ENCODE measurements around the gene CHGA. TPM values are rescaled to one million over a fixed set of nuclear protein-coding genes. Genes with fewer than 3 reads are reported as not detected.

The CHGA gene
- total RNA-seq, 1 donor from 2014 or later = not detected

GRCh38 chr14:92942976-92943710 is 20.2 kb downstream of the CHGA start:
- DNase-seq (ENCODE audit: low read depth, low spot score) = no peak

DNA sequence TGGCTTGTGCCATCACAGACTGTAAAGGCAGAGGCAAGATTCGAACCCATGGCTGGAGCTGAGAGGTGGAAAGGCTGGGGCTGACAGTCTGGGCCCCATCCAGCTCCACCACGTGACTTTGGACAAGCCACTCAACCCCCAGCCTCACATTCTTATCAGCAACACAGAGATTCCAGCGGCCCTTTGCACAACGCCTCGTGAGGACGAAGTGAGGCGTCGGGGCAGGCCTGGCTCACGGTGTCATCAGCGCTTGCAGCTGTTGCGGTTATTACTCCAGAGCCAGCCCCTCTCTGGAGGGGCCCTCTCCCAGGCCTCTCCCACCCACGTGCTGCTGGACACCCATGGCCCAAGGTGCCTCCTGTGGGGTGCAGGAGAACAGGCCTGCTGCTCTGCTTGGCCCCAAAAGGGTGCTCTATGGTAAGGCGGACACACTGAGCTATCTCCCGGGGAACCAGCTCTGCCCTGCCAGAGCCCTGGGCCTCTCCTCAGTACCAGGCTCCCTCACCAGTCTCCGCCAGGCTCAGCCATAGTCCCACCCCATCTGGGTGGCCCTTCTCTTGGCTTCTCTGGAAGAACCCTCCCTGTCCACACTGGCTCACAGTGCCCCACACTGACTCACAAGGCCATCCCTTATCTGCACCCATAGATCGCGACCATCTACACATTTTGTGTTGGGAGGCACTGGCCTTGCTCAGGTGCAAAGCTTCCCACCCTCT is 21.1 kb downstream of the CHGA start:
- DNase-seq (ENCODE audit: low read depth, low spot score) = no peak

DNA sequence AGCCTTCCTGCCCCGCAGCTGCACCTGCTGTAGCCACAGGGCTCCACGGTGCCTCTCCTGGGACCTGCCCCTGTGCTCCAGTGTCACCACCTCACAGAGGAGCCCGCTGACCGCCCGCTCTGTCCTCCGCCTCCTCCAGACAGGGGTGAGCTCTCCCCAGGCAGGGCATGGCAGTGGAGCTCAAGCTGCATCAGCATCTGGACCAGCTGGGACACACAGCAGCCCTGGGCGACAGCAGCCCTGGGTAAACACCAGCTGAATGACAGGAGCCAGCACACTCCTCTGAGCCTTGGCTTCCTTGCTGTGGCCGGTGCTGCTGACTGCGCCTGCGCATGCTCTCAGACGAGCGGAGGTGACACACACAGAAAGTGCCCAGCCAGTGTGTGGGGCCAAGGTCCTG is 22.0 kb downstream of the CHGA start:
- DNase-seq (ENCODE audit: low read depth, low spot score) = no peak

- no peak for DNase-seq (ENCODE audit: low read depth, low spot score)
Measured at GRCh38 chr14:92945544-92945943, 22.6 kb downstream of the CHGA start.

DNA sequence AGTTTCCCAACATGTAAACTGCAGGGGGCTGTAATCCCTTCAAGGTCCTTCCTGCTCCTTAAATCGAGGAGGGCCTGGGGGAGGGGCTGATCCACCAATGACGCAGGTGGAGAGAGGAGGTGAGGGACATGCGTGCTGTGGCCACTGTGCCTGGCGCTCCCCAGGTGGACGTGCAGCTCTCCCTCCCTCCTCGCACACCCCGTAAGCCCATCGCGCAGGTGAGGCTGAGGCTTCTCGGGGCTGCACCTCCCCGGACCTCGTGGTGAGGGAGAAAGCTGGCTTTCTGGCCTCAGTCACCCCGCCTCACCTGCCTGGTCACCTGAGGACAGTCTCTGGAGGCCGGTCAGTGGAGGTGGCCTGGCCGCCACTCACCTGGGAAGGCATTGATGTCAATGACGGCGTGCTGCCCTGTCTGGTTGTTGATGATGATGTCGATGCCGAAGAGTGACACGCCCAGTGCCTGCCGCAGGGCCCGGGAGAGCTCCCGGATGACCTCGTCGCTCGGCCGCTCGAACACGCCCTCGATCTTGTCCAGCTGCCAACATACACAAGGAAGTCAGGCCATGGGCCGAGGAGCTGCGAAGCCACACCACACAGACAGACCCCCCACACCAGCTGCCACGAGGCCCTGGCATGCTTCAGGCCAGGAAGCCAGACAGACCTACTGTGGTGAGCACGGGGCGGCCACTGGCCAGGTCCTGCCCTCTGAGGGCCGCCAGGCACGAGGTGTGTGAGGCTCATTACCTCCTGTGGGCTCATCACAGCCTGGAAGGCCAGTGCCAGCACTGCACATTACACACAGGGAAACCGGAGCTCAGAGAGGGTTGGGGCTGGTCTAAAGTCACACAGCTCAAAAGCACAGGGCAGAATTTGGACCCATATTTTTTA is 23.3 kb downstream of the CHGA start:
- DNase-seq (ENCODE audit: low read depth, low spot score) = peak; percentile 33

DNA sequence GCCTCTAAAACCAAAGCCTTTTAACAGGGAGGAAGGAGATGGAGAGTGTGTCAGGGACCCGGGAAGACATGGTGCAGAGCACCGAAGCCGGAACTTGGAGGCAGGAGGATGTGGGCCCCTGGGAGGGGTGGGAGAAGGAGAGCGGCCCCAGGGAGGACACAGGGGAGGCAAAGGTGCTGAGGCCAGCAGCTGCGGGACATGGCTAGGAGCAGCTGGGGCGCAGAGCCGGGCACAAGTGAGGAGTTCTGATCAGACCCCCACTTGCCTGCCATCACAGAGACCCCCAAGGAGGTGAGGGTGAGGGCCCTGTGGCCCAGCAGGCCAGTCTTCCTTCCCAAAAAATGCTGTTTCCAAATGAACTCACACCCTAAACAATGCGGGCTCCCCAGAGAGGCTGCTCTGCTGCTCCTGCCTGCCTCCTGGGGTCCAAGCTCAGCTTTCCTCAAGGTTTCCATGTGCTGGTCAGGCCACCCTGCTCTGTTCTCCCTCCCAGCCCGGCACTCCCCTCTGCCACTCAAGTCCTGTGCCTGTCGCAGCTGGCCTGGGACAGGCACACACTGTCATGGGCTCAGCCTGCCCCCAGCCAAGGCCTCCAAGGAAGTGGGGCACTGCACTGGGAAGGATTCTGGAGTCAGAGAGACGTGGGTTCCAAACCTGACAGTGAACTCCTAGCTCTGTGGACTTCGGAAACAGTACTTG is 24.0 kb downstream of the CHGA start:
- no peak for DNase-seq (ENCODE audit: low read depth, low spot score)

DNA sequence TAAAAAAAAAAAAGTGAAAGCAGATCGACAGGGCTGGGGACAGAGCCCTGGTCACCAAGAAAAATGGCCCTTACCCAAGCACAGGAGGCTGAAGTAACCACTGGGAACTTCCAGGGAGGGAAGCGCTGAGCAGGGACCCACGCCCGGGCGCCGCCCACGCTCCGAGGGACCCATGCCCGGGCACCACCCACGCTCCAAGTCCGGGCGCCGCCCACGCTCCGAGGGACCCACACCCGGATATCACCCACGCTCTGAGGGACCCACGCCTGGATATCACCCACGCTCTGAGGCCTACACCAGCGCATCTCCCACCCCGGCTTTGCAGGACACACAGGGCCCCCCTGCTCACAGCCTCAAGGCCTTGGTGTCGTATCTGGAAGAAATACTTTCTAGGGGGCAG is 25.7 kb downstream of the CHGA start:
- DNase-seq (ENCODE audit: low read depth, low spot score) = no peak

DNA sequence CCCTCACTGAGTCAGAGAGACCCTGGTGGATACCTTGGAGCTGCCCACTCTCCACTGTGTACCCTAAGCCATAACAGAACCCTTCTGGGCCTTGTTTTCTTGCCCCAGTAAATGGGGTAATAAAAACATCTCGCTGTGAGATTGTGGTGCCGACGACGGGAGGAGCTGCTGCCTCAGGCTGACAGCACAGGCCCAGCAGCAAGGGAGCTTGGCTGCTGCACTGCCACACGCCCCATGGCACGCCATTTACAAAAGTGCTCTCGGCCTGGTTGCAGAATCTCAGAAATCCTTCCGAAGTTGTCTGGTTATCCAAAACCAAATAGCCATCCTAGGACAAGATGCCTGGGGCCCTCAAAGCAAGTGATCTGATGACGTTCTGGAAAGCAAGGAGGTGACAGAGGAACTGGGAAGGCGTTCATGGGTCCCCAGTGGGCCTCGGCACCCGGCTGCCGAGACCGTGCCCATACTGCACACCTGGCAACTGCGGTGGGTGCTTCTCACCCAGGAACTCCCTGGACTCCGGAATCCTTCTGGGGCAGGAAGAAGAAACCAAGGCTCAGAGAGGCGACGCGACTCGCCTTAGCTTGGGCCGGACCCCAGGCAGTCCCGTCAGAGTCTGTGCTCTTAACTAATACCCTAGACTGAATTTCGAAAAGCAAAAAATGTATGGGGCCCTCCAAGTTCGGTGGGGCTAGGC is 26.7 kb downstream of the CHGA start:
- no peak for DNase-seq (ENCODE audit: low read depth, low spot score)

DNA sequence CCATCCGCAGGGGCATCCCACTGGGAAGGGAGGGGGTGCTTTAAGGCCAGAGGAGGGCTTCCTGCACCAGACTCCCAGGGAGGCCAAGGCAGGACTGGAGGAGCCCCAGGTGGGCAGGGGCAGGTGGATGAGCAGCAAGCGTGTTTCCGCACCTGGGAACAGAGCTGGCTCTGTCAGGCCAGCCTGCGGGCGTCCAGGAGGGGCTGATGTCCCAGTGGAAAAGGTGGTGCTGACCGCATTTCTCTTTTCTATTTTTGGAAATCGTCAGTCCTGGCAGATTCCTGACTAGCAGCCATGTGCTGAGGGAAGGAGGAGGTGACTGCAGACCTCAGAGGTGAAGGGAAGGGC is 27.2 kb downstream of the CHGA start:
- no peak for DNase-seq (ENCODE audit: low read depth, low spot score)

GRCh38 chr14:92950773-92951172 is 27.8 kb downstream of the CHGA start:
- no peak for DNase-seq (ENCODE audit: low read depth, low spot score)

- no peak for DNase-seq (ENCODE audit: low read depth, low spot score)
Measured at GRCh38 chr14:92951261-92951660, 28.3 kb downstream of the CHGA start.

DNA sequence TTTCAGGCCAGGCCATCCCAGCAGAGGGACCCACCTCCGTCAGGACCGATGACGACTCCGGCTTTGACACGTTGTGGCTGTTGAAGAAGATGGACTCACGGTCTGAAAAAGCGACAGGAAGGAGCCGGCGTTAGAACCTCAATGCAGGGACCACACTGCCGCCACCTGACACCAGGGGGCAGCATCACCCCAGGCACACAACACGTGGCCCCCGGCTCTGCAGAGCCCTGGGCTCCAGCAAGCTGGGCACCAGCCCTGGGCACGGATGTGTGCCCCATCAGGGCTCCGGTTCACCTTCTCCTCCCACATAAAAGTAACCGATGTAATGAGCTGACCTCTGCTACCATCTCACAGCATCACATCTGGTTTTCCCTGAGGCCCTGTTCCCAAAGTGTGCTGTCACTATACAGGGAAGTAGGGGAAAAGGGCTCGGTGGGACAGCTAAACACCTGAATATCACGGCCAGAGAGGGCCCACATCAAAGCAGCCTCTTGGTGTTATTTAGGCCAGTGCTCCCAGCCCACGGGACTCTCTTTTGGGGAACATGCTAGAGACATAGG is 29.0 kb downstream of the CHGA start:
- peak; percentile 19 for DNase-seq (ENCODE audit: low read depth, low spot score)

DNA sequence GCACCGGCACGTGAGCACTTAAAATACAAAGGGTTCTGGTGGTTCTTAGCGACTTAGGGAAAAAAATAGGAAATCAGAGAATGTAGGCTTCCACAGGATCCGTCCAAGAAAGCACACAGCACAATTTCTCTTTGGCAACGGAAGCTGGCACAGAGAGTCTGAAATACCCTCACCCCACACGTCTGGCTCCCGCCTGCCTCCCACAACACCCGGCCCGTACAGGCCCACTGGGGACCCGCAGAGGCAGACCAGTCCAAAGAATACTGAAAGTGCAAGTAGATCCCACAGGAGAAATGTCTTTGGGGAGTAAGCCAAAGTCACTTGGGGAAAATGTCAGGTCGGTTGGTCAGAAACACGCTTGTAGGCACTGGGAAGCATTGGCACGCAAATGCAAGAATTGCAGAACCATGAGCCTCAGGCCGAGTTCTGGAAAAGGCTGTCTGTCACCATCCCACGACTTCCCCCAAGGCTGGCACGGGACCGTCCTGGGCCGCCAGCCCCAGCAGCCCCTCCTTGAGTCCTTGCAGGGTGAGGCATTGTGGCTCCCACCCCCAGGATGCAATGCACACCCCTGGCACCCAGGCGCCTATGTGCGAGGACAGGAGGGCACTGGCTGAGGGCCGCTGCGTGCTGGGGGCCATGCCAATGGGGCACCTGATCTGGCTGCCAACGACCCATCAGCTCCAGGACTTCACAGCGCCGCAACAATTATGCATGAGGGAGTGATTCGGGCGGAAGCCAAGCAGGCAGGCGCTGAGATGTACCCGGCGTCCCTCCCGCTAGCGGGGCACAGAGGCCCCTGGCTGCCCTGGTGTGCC is 29.7 kb downstream of the CHGA start:
- DNase-seq (ENCODE audit: low read depth, low spot score) = no peak

GRCh38 chr14:92953526-92953925 is 30.6 kb downstream of the CHGA start:
- DNase-seq (ENCODE audit: low read depth, low spot score) = no peak

DNA sequence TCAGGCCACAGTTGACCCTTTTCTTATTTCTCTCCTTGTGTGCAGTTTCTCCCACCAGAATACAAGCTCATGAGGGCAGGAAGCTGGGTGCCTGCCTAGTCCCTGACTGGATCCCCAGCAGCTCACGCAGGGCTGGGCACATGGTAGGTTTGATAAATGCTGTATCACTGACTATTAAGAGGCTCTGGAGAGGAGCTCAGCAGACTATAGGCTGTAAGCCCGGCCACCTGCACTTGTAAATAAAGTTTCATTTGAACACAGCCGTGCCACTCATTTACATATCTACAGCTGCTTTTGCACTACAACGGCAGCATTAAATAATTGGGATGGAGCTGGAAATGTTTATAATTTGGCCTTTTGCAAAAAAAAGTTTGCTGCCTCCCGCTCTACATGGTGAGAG is 32.0 kb downstream of the CHGA start:
- DNase-seq (ENCODE audit: low read depth, low spot score) = no peak

DNA sequence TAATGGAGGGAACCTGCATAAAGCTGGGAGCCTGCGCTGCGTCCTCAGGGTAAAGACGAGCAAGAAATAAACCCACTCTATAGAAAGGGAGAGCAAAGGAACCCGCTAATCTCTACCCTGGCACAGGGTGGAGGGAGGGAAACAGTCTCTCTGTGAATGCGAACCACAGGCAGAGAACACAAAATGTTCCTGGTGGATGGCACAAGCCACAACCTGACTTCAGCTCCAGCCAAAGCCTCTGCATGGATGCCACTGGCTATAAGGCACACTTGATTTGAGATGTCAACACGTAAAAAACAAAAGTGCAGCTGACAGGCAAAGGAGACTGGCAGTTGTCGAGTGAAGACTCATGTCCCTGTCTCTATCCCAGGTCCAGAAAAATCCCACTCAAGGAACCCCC is 32.4 kb downstream of the CHGA start:
- DNase-seq (ENCODE audit: low read depth, low spot score) = no peak

DNA sequence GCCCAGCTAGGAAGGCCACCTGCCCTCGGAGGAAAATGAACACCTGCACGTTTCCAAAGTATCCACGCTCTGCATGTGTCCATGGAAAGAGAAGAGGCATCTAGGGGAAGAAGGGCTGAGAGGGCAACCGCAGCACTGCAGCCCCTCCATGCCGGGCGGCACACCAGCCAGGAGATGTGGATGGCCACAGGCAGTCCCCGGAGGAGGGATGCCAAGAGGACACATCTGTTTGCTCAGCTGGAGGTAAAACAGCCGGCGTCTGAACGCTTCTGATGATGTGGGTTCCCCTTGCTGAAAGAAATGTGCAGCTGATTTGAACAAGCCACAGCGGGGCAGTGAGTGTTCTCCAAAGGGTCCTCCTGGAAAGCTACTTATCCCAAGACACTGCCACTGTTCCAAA is 34.0 kb downstream of the CHGA start:
- no peak for DNase-seq (ENCODE audit: low read depth, low spot score)

- DNase-seq (ENCODE audit: low read depth, low spot score) = no peak
Measured at GRCh38 chr14:92958373-92959188, 35.6 kb downstream of the CHGA start.

- DNase-seq (ENCODE audit: low read depth, low spot score) = no peak
Measured at GRCh38 chr14:92959189-92959531, 36.2 kb downstream of the CHGA start.
